ENCODE results near the gene MYBPH. TPM values are rescaled to one million over a fixed set of nuclear protein-coding genes. Genes with fewer than 3 reads are reported as not detected.
A peak's percentile ranks its signal among the peaks of the same experiment; 100 is the strongest.

The MYBPH gene
- total and polyA plus RNA-seq, 2 of the 13 experiments (the other 11 are each of a cell fraction or from before 2014, with no cell fraction given) = not detected

DNA sequence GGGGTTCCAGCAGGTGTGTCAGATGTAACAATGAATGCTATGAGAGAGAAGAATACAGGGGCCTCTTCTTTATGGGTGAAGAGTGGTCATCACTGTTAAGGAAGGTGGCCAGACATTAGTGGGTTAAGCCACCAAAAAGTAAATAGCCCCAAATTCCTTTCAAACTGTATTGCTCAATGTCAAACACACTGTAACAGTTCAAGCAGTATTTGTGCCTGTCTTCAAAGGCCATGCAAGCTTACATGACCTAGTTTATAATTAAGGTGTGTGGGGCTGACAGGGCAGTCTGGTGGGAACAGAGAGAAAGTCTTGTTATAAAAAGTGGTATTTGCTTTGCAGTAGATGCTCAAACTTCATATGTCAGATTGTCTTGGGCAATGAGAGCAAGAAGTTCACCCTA, 35.4 kb upstream of the MYBPH start (continued):
- TF ChIP-seq HHEX (CRISPR knock-in tag; IDR thresholded peaks at IDR 0.05) (peak; percentile 85), SPEN (CRISPR knock-in tag; IDR thresholded peaks at IDR 0.05; ENCODE audit: low read depth) (no peak), HDAC2 (CRISPR knock-in tag; IDR thresholded peaks at IDR 0.05) (peak; percentile 48; the same call in 1 of the 2 replicates), RXRB (CRISPR knock-in tag; IDR thresholded peaks at IDR 0.05; ENCODE audit: borderline replicate concordance) (peak; percentile 20; the same call in 1 of the 2 replicates), HMG20B (CRISPR knock-in tag; conservative IDR thresholded peaks at IDR 0.05) (peak; percentile 57; the same call in 1 of the 2 replicates), ZKSCAN5 (CRISPR knock-in tag; IDR thresholded peaks at IDR 0.05) (no peak), SMAD1 (CRISPR knock-in tag; IDR thresholded peaks at IDR 0.05; ENCODE audit: borderline replicate concordance, low read depth) (no peak), BCL6 (CRISPR knock-in tag; IDR thresholded peaks at IDR 0.05) (peak; percentile 55; the same call in 1 of the 2 replicates), NFIC (IDR thresholded peaks at IDR 0.05; ENCODE audit: low read length) (0 out of 2 replicates have a peak, but pooled peaks have one; percentile 10), ZNF180 (CRISPR knock-in tag; IDR thresholded peaks at IDR 0.05; ENCODE audit: borderline replicate concordance, low read depth) (no peak), HOXA5 (CRISPR knock-in tag; IDR thresholded peaks at IDR 0.05) (no peak), JUN (CRISPR knock-in tag; IDR thresholded peaks at IDR 0.05) (no peak)
- TF ChIP-seq, protein P1, sequence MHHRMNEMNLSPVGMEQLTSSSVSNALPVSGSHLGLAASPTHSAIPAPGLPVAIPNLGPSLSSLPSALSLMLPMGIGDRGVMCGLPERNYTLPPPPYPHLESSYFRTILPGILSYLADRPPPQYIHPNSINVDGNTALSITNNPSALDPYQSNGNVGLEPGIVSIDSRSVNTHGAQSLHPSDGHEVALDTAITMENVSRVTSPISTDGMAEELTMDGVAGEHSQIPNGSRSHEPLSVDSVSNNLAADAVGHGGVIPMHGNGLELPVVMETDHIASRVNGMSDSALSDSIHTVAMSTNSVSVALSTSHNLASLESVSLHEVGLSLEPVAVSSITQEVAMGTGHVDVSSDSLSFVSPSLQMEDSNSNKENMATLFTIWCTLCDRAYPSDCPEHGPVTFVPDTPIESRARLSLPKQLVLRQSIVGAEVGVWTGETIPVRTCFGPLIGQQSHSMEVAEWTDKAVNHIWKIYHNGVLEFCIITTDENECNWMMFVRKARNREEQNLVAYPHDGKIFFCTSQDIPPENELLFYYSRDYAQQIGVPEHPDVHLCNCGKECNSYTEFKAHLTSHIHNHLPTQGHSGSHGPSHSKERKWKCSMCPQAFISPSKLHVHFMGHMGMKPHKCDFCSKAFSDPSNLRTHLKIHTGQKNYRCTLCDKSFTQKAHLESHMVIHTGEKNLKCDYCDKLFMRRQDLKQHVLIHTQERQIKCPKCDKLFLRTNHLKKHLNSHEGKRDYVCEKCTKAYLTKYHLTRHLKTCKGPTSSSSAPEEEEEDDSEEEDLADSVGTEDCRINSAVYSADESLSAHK (CRISPR knock-in tag; IDR thresholded peaks at IDR 0.05; ENCODE audit: borderline replicate concordance) = no peak
- TF ChIP-seq, protein P2, sequence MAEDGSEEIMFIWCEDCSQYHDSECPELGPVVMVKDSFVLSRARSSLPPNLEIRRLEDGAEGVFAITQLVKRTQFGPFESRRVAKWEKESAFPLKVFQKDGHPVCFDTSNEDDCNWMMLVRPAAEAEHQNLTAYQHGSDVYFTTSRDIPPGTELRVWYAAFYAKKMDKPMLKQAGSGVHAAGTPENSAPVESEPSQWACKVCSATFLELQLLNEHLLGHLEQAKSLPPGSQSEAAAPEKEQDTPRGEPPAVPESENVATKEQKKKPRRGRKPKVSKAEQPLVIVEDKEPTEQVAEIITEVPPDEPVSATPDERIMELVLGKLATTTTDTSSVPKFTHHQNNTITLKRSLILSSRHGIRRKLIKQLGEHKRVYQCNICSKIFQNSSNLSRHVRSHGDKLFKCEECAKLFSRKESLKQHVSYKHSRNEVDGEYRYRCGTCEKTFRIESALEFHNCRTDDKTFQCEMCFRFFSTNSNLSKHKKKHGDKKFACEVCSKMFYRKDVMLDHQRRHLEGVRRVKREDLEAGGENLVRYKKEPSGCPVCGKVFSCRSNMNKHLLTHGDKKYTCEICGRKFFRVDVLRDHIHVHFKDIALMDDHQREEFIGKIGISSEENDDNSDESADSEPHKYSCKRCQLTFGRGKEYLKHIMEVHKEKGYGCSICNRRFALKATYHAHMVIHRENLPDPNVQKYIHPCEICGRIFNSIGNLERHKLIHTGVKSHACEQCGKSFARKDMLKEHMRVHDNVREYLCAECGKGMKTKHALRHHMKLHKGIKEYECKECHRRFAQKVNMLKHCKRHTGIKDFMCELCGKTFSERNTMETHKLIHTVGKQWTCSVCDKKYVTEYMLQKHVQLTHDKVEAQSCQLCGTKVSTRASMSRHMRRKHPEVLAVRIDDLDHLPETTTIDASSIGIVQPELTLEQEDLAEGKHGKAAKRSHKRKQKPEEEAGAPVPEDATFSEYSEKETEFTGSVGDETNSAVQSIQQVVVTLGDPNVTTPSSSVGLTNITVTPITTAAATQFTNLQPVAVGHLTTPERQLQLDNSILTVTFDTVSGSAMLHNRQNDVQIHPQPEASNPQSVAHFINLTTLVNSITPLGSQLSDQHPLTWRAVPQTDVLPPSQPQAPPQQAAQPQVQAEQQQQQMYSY (CRISPR knock-in tag; IDR thresholded peaks at IDR 0.05) = no peak
- TF ChIP-seq, protein P3, sequence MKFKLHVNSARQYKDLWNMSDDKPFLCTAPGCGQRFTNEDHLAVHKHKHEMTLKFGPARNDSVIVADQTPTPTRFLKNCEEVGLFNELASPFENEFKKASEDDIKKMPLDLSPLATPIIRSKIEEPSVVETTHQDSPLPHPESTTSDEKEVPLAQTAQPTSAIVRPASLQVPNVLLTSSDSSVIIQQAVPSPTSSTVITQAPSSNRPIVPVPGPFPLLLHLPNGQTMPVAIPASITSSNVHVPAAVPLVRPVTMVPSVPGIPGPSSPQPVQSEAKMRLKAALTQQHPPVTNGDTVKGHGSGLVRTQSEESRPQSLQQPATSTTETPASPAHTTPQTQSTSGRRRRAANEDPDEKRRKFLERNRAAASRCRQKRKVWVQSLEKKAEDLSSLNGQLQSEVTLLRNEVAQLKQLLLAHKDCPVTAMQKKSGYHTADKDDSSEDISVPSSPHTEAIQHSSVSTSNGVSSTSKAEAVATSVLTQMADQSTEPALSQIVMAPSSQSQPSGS (CRISPR knock-in tag; IDR thresholded peaks at IDR 0.05) = no peak

Data from HepG2 (cell line).